WERI-Rb-1 (cell line): ENCODE measurements around the gene DEFB124.
A peak's percentile ranks its signal among the peaks of the same experiment; 100 is the strongest.
"Not testable (repeated sequence)": the region's sequence is repeated elsewhere in the genome, so short reads cannot be mapped to it uniquely, and the experiment has no call there.

Experiments used
- DNase-seq: peaks from one replicate; pipeline ENCODE4 v3.0.0-alpha.2; 2020
- H3K27ac ChIP-seq: fragments of 250-450 bp; sonication (Bioruptor Pico); 2 replicates; pipeline ENCODE4 v1.5.1; 2020; ENCODE audit warnings: mild to moderate bottlenecking, moderate library complexity
- H3K27me3 ChIP-seq: fragments of 250-450 bp; sonication (Bioruptor Pico); 2 replicates; pipeline ENCODE4 v1.5.1; 2021; ENCODE audit warnings: mild to moderate bottlenecking, low read depth, moderate library complexity; ENCODE audit not compliant: insufficient read depth, severe bottlenecking
- H3K36me3 ChIP-seq: fragments of 250-450 bp; sonication (Bioruptor Pico); 2 replicates; pipeline ENCODE4 v1.5.1; 2020; ENCODE audit warnings: mild to moderate bottlenecking, moderate library complexity
- H3K4me3 ChIP-seq: 2 replicates; pipeline ENCODE4 v1.5.1; 2011; ENCODE audit warnings: low read depth, mild to moderate bottlenecking, control low read depth, low read length
- H3K9me3 ChIP-seq: fragments of 250-450 bp; sonication (Bioruptor Pico); 2 replicates; pipeline ENCODE4 v1.5.1; 2021; ENCODE audit warnings: mild to moderate bottlenecking, moderate library complexity; ENCODE audit not compliant: severe bottlenecking
- TF ChIP-seq, protein P1 (sequence below): IDR thresholded peaks from 2 replicates; pipeline ENCODE4 v1.5.1; 2011; ENCODE audit warnings: low read depth, mild to moderate bottlenecking, control low read depth, inconsistent platforms, low read length

Gene DEFB124

GRCh38 chr20:31473331-31474096 is 1.4 kb downstream of the DEFB124 start:
- no peak for DNase-seq
- no peaks in the 10 kb centered on the region for H3K9me3 ChIP-seq
- no peak overlapping the region for H3K27ac ChIP-seq
- TF ChIP-seq, protein P1, sequence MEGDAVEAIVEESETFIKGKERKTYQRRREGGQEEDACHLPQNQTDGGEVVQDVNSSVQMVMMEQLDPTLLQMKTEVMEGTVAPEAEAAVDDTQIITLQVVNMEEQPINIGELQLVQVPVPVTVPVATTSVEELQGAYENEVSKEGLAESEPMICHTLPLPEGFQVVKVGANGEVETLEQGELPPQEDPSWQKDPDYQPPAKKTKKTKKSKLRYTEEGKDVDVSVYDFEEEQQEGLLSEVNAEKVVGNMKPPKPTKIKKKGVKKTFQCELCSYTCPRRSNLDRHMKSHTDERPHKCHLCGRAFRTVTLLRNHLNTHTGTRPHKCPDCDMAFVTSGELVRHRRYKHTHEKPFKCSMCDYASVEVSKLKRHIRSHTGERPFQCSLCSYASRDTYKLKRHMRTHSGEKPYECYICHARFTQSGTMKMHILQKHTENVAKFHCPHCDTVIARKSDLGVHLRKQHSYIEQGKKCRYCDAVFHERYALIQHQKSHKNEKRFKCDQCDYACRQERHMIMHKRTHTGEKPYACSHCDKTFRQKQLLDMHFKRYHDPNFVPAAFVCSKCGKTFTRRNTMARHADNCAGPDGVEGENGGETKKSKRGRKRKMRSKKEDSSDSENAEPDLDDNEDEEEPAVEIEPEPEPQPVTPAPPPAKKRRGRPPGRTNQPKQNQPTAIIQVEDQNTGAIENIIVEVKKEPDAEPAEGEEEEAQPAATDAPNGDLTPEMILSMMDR: no peak
- no peak overlapping the region for H3K4me3 ChIP-seq
- H3K27me3 ChIP-seq: no peaks in the 10 kb centered on the region
- no peaks in the 10 kb centered on the region for H3K36me3 ChIP-seq

DNA sequence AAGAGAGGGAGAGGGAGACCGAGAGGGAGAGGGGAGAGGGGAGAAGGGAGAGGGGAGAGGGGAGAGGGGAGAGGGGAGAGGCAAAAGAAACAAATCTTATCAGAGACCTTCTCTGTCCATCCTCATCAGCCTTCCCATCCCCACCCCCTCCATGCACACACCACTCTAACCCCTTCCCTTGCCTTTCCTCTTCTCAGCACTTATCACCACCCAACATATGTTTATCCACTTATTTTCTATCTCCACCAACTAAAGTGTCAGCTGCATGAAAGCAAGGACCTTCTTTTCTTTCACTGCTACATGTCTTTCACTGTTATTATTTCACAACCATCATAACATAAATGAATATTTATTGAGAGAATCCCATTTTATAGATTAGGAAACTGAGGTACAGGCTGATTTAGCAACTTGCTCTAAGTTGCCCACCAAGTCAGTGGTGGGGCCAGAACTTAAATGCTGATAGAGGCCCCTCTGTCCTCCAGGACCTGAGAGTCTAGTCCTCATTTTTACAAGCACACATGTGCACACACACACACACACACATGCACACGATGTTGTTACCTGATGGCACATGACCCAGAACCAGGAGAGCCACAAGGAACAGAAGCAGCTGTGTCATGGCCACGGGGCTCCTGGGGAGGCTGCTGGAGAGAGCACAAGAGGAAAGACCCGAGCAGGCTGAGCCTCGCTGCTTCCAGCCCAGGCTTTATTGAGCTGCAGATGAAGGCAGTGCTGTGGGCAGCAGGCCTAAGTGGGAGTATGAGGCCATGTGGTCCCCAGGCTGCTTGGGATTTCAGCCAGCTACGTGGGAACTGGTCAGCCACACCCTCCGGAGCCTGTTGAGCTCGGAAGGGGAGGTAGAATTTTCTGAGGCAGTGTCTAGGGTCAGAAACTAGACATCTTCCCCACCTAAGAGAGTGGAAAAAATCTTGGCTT is 2.3 kb downstream of the DEFB124 start:
- H3K27me3 ChIP-seq: no peaks in the 10 kb centered on the region

DNA sequence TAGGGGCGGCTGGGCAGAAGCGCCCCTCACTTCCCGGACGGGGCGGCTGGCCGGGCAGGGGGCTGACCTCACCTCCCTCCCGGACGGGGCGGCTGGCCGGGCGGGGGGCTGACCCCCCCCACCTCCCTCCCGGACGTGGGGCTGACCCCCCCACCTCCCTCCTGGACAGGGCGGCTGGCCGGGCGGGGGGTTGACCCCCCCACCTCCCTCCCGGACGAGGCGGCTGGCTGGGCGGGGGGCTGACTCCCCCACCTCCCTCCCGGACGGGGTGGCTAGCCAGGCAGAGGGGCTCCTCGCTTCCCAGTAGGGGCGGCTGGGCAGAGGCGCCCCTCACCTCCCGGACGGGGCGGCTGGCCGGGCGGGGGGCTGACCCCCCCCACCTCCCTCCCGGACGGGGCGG is 4.0 kb downstream of the DEFB124 start:
- H3K9me3 ChIP-seq, H3K27me3 ChIP-seq, H3K36me3 ChIP-seq, DNase-seq, H3K4me3 ChIP-seq, H3K27ac ChIP-seq: not testable (repeated sequence)

More for the DNA sequence above, 2.3 kb downstream of the DEFB124 start:
- H3K36me3 ChIP-seq: no peaks in the 10 kb centered on the region
- no peak overlapping the region for H3K4me3 ChIP-seq
- TF ChIP-seq, protein P1: no peak
- no peaks in the 10 kb centered on the region for H3K9me3 ChIP-seq
- H3K27ac ChIP-seq: no peak overlapping the region
- no peak for DNase-seq

DNA sequence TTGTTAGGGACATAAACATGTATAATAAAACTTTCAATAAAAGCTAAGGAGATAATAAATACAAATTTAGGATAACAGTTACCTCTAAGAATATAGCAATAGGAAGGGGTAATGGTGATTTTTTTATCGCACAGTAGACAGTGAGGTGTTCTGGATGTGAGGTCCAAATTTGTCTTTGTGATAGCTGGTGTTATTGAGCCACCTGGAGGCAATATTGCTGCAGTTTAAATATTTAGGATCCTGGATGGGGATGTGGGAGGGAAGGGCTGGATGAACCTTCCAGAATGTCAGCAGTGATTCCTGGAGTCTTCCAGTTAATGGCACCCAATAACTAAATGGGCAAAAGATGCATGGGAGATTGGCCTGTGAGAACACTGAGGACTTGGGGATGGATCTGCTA is 20.6 kb downstream of the DEFB124 start:
- Histone ChIP-seq H3K4me3 (no peak overlapping the region), H3K27ac (no peak overlapping the region)
- TF ChIP-seq, protein P1: 0 out of 2 replicates have a peak, but pooled peaks have one; percentile 0

GRCh38 chr20:31452575-31452974 is 22.4 kb downstream of the DEFB124 start:
- TF ChIP-seq, protein P1: no peak
- Histone ChIP-seq H3K36me3 (no peaks in the 10 kb centered on the region), H3K9me3 (no peaks in the 10 kb centered on the region), H3K27me3 (no peaks in the 10 kb centered on the region), H3K27ac (no peak overlapping the region), H3K4me3 (no peak overlapping the region)
- DNase-seq: no peak

More for the DNA sequence above, 20.6 kb downstream of the DEFB124 start:
- no peaks in the 10 kb centered on the region for H3K9me3 ChIP-seq
- no peaks in the 10 kb centered on the region for H3K27me3 ChIP-seq
- no peak for DNase-seq
- H3K36me3 ChIP-seq: no peaks in the 10 kb centered on the region
